Gastrocnemius medialis (tissue), 4 donors: ENCODE results near the gene MTCL3.

Experiments
- ATAC-seq, 2 donors: fragments of 150-250 bp; one replicate each; pipeline ENCODE4 v1.9.1; 2016
- DNase-seq, 2 donors: peaks; one replicate each; pipeline ENCODE4 v3.0.0-alpha.2; 2019
- H3K27ac ChIP-seq, 4 donors: fragments of 200-600 bp; sonication (generic); 1 replicate in 1 of 4; 2 replicates in 3 of 4; pipeline ENCODE4 v1.5.1; 2016 to 2018; ENCODE audit warnings: mild to moderate bottlenecking in 2 of 4, moderate library complexity in 1 of 4
- H3K27me3 ChIP-seq, 3 donors: fragments of 200-600 bp; sonication (generic) in 2 of 3; 1 replicate in 1 of 3; 2 replicates in 2 of 3; pipeline versions ENCODE4 v1.5.1 to v1.6.0; 2016 to 2019; ENCODE audit warnings: mild to moderate bottlenecking in 1 of 3, moderate library complexity in 1 of 3
- H3K36me3 ChIP-seq, 2 donors: fragments of 200-600 bp; sonication (generic) in 1 of 2; one replicate each; pipeline ENCODE4 v1.5.1; 2017 to 2018
- H3K4me1 ChIP-seq, 2 donors: fragments of 200-600 bp; sonication (generic) in 1 of 2; one replicate each; pipeline ENCODE4 v1.5.1; 2016 to 2017; ENCODE audit warnings: mild to moderate bottlenecking in 2 of 2
- H3K4me3 ChIP-seq, 4 donors: fragments of 200-600 bp; sonication (generic) in 3 of 4; 1 replicate in 1 of 4; 2 replicates in 3 of 4; pipeline ENCODE4 v1.5.1; 2016 to 2019; ENCODE audit warnings: mild to moderate bottlenecking in 2 of 4
- H3K9me3 ChIP-seq, 3 donors: fragments of 200-600 bp; sonication (generic) in 2 of 3; 1 replicate in 1 of 3; 2 replicates in 2 of 3; pipeline ENCODE4 v1.5.1; 2016 to 2019
- POLR2A ChIP-seq, 2 donors: fragments of 450-650 bp; IDR thresholded peaks; one replicate each; pipeline ENCODE4 v1.6.1; 2017; ENCODE audit warnings: antibody characterized with exemption in 2 of 2, mild to moderate bottlenecking in 2 of 2, moderate library complexity in 2 of 2
- in situ Hi-C, 4 donors: fragments of 200-750 bp; cut with MboI; loops; one replicate each; pipeline versions ENCODE4 v1.15.0 to v1.8.0; 2017; ENCODE audit warnings: low sequenced_read_pairs in 4 of 4
- intact Hi-C: fragments of 100-400 bp; cut with DNase I; formaldehyde crosslinking; loops from one replicate; pipeline ENCODE4 v1.15.1; 2023; ENCODE audit warnings: low total_unique reads
- TF ChIP-seq, protein P1 (sequence below), 5 experiments: fragments of 450-650 bp in 3 of 5; fragments of 200-600 bp in 2 of 5; sonication (generic) in 2 of 5; IDR thresholded peaks in 4 of 5; conservative IDR thresholded peaks in 1 of 5; 1 replicate in 4 of 5; 2 replicates in 1 of 5; pipeline ENCODE4 v1.5.1; 2016 to 2019; ENCODE audit warnings: antibody characterized with exemption in 5 of 5, mild to moderate bottlenecking in 3 of 5, moderate library complexity in 3 of 5

MTCL3 gene

DNA sequence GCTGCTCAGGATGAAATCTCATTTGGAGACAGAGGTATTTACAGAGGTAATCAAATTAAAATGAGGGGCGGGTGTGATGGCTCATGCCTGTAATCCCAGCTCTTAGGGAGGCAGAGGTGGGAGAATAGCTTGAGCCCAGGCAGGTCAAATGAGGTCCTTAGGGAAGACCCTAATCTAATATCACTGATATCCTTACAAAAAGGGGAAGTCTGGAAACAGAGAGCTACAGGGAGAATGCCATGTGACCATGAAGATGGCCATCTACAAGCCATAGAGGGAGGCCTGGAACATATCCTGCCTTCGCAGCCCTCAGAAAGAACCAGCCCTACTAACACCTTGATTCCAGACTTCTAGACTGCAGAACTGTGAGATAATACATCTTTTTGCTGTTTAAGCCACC is 8.3 kb downstream of the MTCL3 start:
- H3K27ac ChIP-seq = no peak overlapping the region
- DNase-seq = no peak
- H3K4me3 ChIP-seq = no peak overlapping the region
- H3K27me3 ChIP-seq = peaks cover 0 to 2% (median 0%) of the 10 kb centered on the region in 3 donors
- intact Hi-C loops (no loop called here), in situ Hi-C loops (no loop called here)
- no peaks in the 10 kb centered on the region for H3K9me3 ChIP-seq
- H3K4me1 ChIP-seq = peaks cover 7 to 10% of the 10 kb centered on the region in 2 donors
- TF ChIP-seq, protein P1, sequence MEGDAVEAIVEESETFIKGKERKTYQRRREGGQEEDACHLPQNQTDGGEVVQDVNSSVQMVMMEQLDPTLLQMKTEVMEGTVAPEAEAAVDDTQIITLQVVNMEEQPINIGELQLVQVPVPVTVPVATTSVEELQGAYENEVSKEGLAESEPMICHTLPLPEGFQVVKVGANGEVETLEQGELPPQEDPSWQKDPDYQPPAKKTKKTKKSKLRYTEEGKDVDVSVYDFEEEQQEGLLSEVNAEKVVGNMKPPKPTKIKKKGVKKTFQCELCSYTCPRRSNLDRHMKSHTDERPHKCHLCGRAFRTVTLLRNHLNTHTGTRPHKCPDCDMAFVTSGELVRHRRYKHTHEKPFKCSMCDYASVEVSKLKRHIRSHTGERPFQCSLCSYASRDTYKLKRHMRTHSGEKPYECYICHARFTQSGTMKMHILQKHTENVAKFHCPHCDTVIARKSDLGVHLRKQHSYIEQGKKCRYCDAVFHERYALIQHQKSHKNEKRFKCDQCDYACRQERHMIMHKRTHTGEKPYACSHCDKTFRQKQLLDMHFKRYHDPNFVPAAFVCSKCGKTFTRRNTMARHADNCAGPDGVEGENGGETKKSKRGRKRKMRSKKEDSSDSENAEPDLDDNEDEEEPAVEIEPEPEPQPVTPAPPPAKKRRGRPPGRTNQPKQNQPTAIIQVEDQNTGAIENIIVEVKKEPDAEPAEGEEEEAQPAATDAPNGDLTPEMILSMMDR (IDR thresholded peaks at IDR 0.05 in 4 of 5, conservative IDR thresholded peaks at IDR 0.05 in 1 of 5) = no peak
- no peak for TF ChIP-seq POLR2A (IDR thresholded peaks at IDR 0.05)
- H3K36me3 ChIP-seq = no peaks in the 10 kb centered on the region
- no peak for ATAC-seq

GRCh38 chr6:127506894-127507293 is 12.2 kb downstream of the MTCL3 start:
- ATAC-seq = no peak
- intact Hi-C loops (no loop called here), in situ Hi-C loops (no loop called here)
- Histone ChIP-seq H3K27ac (no peak overlapping the region), H3K27me3 (no peaks in the 10 kb centered on the region), H3K4me3 (no peak overlapping the region), H3K4me1 (no peaks in the 10 kb centered on the region), H3K36me3 (no peaks in the 10 kb centered on the region), H3K9me3 (no peaks in the 10 kb centered on the region)
- no peak for DNase-seq
- TF ChIP-seq POLR2A (IDR thresholded peaks at IDR 0.05) = no peak
- TF ChIP-seq, protein P1 (IDR thresholded peaks at IDR 0.05 in 4 of 5, conservative IDR thresholded peaks at IDR 0.05 in 1 of 5) = no peak

- no peak for DNase-seq
- Histone ChIP-seq H3K9me3 (no peaks in the 10 kb centered on the region), H3K36me3 (no peaks in the 10 kb centered on the region), H3K27me3 (no peaks in the 10 kb centered on the region), H3K4me3 (no peak overlapping the region), H3K4me1 (no peaks in the 10 kb centered on the region), H3K27ac (no peak overlapping the region)
- in situ Hi-C loops = no loop called here
- ATAC-seq = no peak
- intact Hi-C loops = no loop called here
- no peak for TF ChIP-seq POLR2A (IDR thresholded peaks at IDR 0.05)
- TF ChIP-seq, protein P1 (IDR thresholded peaks at IDR 0.05 in 4 of 5, conservative IDR thresholded peaks at IDR 0.05 in 1 of 5) = no peak
Measured at GRCh38 chr6:127503022-127503421, 16.1 kb downstream of the MTCL3 start.

- ATAC-seq = no peak
Measured at GRCh38 chr6:127497410-127497809, 21.7 kb downstream of the MTCL3 start.

DNA sequence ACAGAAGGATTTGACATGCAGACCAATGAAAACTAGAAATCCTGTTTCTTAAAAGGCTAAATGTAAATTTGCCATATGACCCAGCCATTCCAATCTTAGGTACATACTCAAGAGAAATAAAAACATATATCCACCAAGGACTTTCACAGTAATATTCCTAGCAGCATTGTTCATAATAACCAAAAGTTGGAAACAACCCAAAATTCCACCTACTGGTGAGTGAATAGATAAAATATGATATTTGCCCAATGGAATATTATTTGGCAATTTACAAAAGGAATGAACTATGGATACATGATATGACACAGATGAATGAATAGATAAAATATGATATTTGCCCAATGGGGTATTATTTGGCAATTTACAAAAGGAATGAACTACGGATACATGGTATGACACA is 22.7 kb downstream of the MTCL3 start:
- no peak for ATAC-seq
- H3K27ac ChIP-seq = no peak overlapping the region
- H3K4me3 ChIP-seq = no peak overlapping the region
- intact Hi-C loops = no loop called here
- no peaks in the 10 kb centered on the region for H3K27me3 ChIP-seq
- no peak for TF ChIP-seq POLR2A (IDR thresholded peaks at IDR 0.05)
- TF ChIP-seq, protein P1 (IDR thresholded peaks at IDR 0.05 in 4 of 5, conservative IDR thresholded peaks at IDR 0.05 in 1 of 5) = no peak
- H3K4me1 ChIP-seq = no peaks in the 10 kb centered on the region
- in situ Hi-C loops = no loop called here
- H3K9me3 ChIP-seq = no peaks in the 10 kb centered on the region
- DNase-seq = no peak
- H3K36me3 ChIP-seq = no peaks in the 10 kb centered on the region

More at GRCh38 chr6:127497410-127497809, 21.7 kb downstream of the MTCL3 start:
- intact Hi-C loops (no loop called here), in situ Hi-C loops (no loop called here)
- TF ChIP-seq, protein P1 (IDR thresholded peaks at IDR 0.05 in 4 of 5, conservative IDR thresholded peaks at IDR 0.05 in 1 of 5) = no peak
- TF ChIP-seq POLR2A (IDR thresholded peaks at IDR 0.05) = no peak
- no peak overlapping the region for H3K4me3 ChIP-seq
- H3K4me1 ChIP-seq = no peaks in the 10 kb centered on the region
- no peaks in the 10 kb centered on the region for H3K36me3 ChIP-seq
- no peak overlapping the region for H3K27ac ChIP-seq
- no peak for DNase-seq
- no peaks in the 10 kb centered on the region for H3K27me3 ChIP-seq
- H3K9me3 ChIP-seq = no peaks in the 10 kb centered on the region
